WTC11 (cell line): Measurements from ENCODE around the gene CAAP1.

Experiments used
- ATF3 ChIP-seq: sonication (generic); formaldehyde crosslinking; conservative IDR thresholded peaks from 2 replicates; pipeline ENCODE4 v1.8.1; 2022; ENCODE audit warnings: mild to moderate bottlenecking, missing genetic modification reagents
- CTCF ChIP-seq: fragments of 200-600 bp; IDR thresholded peaks from 2 replicates; pipeline ENCODE4 v1.8.0; 2022; ENCODE audit warnings: antibody characterized with exemption
- ETV6 ChIP-seq: sonication (generic); formaldehyde crosslinking; IDR thresholded peaks from 2 replicates; pipeline ENCODE4 v1.8.1; 2022; ENCODE audit warnings: mild to moderate bottlenecking, missing genetic modification reagents
- ZNF416 ChIP-seq: fragments of 250-450 bp; sonication (Bioruptor Pico); IDR thresholded peaks from 2 replicates; pipeline ENCODE4 v1.9.0; 2021; ENCODE audit warnings: mild to moderate bottlenecking, inconsistent platforms
- TF ChIP-seq, protein P1 (sequence below): sonication (generic); formaldehyde crosslinking; IDR thresholded peaks from 2 replicates; pipeline ENCODE4 v1.8.1; 2022; ENCODE audit warnings: low read depth, missing genetic modification reagents, borderline replicate concordance

- TF ChIP-seq, protein P1, sequence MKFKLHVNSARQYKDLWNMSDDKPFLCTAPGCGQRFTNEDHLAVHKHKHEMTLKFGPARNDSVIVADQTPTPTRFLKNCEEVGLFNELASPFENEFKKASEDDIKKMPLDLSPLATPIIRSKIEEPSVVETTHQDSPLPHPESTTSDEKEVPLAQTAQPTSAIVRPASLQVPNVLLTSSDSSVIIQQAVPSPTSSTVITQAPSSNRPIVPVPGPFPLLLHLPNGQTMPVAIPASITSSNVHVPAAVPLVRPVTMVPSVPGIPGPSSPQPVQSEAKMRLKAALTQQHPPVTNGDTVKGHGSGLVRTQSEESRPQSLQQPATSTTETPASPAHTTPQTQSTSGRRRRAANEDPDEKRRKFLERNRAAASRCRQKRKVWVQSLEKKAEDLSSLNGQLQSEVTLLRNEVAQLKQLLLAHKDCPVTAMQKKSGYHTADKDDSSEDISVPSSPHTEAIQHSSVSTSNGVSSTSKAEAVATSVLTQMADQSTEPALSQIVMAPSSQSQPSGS (CRISPR knock-in tag): no peak
- TF ChIP-seq CTCF: no peak
- TF ChIP-seq ATF3 (CRISPR knock-in tag): no peak
- TF ChIP-seq ZNF416 (CRISPR knock-in tag): no peak
- TF ChIP-seq ETV6: no peak
Observed at GRCh38 chr9:26904671-26905070, 12.1 kb upstream of the CAAP1 start.
